IMR-90 (cell line): ENCODE data around the gene P3R3URF. TPM values are rescaled to one million over a fixed set of nuclear protein-coding genes. Genes with fewer than 3 reads are reported as not detected.

Experiments used
- ATAC-seq: fragments of 200-7000 bp; cut with Tn5 transposase; 2 replicates; pipeline ENCODE4 v1.9.1; 2020; ENCODE audit warnings: low read depth, mild to moderate bottlenecking, moderate library complexity
- BruUV-seq: library from RNA; stranded (reverse); fragments of 400-500 nt; replicated peaks from 2 replicates; lab custom pipeline; 2021; lab: Mats Ljungman, UMichigan
- CTCF ChIA-PET: fragments of 300-600 bp; formaldehyde crosslinking; extraction: SDS; loops from one replicate; lab custom pipeline; 2021; ENCODE audit warnings: antibody characterized with exemption; lab: Yijun Ruan, JAX
- POLR2A ChIA-PET: fragments of 300-600 bp; sonication (Branson Sonifier 250); formaldehyde crosslinking; loops from one replicate; lab custom pipeline; 2022; ENCODE audit warnings: antibody characterized with exemption; ENCODE audit not compliant: unreplicated experiment; lab: Charles Lee
- DNase-seq: peaks from one replicate; pipeline ENCODE4 v3.0.0; 2013
- H2AFZ ChIP-seq: replicated peaks from 2 replicates; pipeline ENCODE3; 2013; ENCODE audit warnings: low read length, mild to moderate bottlenecking; ENCODE audit not compliant: poor library complexity
- H2AK5ac ChIP-seq: 2 replicates; pipeline ENCODE4 v1.6.1; 2013; ENCODE audit warnings: low read depth, low read length, inconsistent platforms
- H2AK9ac ChIP-seq: replicated peaks from 2 replicates; pipeline ENCODE3; 2013; ENCODE audit warnings: mild to moderate bottlenecking, low read depth, low read length, moderate library complexity; ENCODE audit not compliant: poor library complexity
- H2BK120ac ChIP-seq: 2 replicates; pipeline ENCODE4 v1.6.1; 2013; ENCODE audit warnings: low read depth, low read length, inconsistent platforms
- H2BK15ac ChIP-seq: 3 replicates; pipeline ENCODE4 v1.6.1; 2013; ENCODE audit warnings: low read depth, low read length, inconsistent platforms
- H2BK20ac ChIP-seq: 2 replicates; pipeline ENCODE4 v1.6.1; 2013; ENCODE audit warnings: low read depth, mild to moderate bottlenecking, inconsistent platforms, low read length, moderate library complexity
- H2BK5ac ChIP-seq: 2 replicates; pipeline ENCODE4 v1.6.1; 2013; ENCODE audit warnings: mild to moderate bottlenecking, low read depth, low read length, inconsistent platforms; ENCODE audit not compliant: poor library complexity, severe bottlenecking
- H3K14ac ChIP-seq: replicated peaks from 2 replicates; pipeline ENCODE4 v1.6.1; 2013; ENCODE audit warnings: low read depth, low read length, inconsistent platforms
- H3K18ac ChIP-seq: 2 replicates; pipeline ENCODE4 v1.6.1; 2013; ENCODE audit warnings: low read depth, low read length, control low read depth
- H3K23ac ChIP-seq: 2 replicates; pipeline ENCODE4 v1.6.1; 2013; ENCODE audit warnings: low read depth, low read length, inconsistent platforms
- H3K27ac ChIP-seq: 2 replicates; pipeline ENCODE4 v1.5.1; 2013; ENCODE audit warnings: mild to moderate bottlenecking, control low read depth, low read length; ENCODE audit not compliant: insufficient read depth
- H3K27me3 ChIP-seq: 2 replicates; pipeline ENCODE4 v1.6.1; 2013; ENCODE audit warnings: low read length; ENCODE audit not compliant: control insufficient read depth, insufficient read depth
- H3K36me3 ChIP-seq: 2 replicates; pipeline ENCODE4 v1.6.1; 2013; ENCODE audit warnings: low read length, mixed read lengths; ENCODE audit not compliant: control insufficient read depth, insufficient read depth
- H3K4ac ChIP-seq: 2 replicates; pipeline ENCODE4 v1.6.1; 2013; ENCODE audit warnings: low read depth, low read length, inconsistent platforms
- H3K4me1 ChIP-seq: 2 replicates; pipeline ENCODE4 v1.6.1; 2013; ENCODE audit warnings: low read length, mixed read lengths; ENCODE audit not compliant: control insufficient read depth, insufficient read depth
- H3K4me2 ChIP-seq: 2 replicates; pipeline ENCODE4 v1.6.1; 2013; ENCODE audit warnings: low read depth, mild to moderate bottlenecking, control low read depth, low read length, moderate library complexity
- H3K4me3 ChIP-seq: 2 replicates; pipeline ENCODE4 v1.5.1; 2013; ENCODE audit warnings: low read depth, mild to moderate bottlenecking, control low read depth, low read length, moderate library complexity; ENCODE audit not compliant: insufficient read depth
- H3K56ac ChIP-seq: 2 replicates; pipeline ENCODE4 v1.6.1; 2013; ENCODE audit warnings: low read length, inconsistent platforms; ENCODE audit not compliant: insufficient read depth; ENCODE audit errors: extremely low read depth
- H3K79me1 ChIP-seq, 2 experiments: 2 replicates each; pipeline ENCODE4 v1.6.1; 2013; ENCODE audit warnings: low read length in 2 of 2, inconsistent platforms in 1 of 2, low read depth in 1 of 2
- H3K9ac ChIP-seq: 2 replicates; pipeline ENCODE4 v1.6.1; 2013; ENCODE audit warnings: low read depth, low read length, control low read depth
- H3K9me1 ChIP-seq: 2 replicates; pipeline ENCODE4 v1.6.1; 2013; ENCODE audit warnings: low read length, inconsistent platforms; ENCODE audit not compliant: insufficient read depth
- H3K9me3 ChIP-seq: 2 replicates; pipeline ENCODE4 v1.6.1; 2013; ENCODE audit warnings: low read length; ENCODE audit not compliant: control insufficient read depth, insufficient read depth
- H4K20me1 ChIP-seq: 2 replicates; pipeline ENCODE4 v1.6.1; 2013; ENCODE audit warnings: low read length, inconsistent platforms; ENCODE audit not compliant: insufficient read depth
- H4K5ac ChIP-seq: 2 replicates; pipeline ENCODE4 v1.6.1; 2013; ENCODE audit warnings: mild to moderate bottlenecking, low read depth, low read length, control low read depth
- H4K8ac ChIP-seq, 2 experiments: 2 replicates each; pipeline ENCODE4 v1.6.1; 2013; ENCODE audit warnings: low read depth in 2 of 2, low read length in 2 of 2, control low read depth in 1 of 2, inconsistent platforms in 1 of 2
- H4K91ac ChIP-seq: 2 replicates; pipeline ENCODE4 v1.6.1; 2013; ENCODE audit warnings: low read depth, low read length, inconsistent platforms; ENCODE audit not compliant: insufficient read depth
- BHLHE40 ChIP-seq: fragments of 150-350 bp; IDR thresholded peaks from 2 replicates; pipeline ENCODE4 v1.6.1; 2016; ENCODE audit warnings: mild to moderate bottlenecking, low read depth, low read length
- CHD1 ChIP-seq: IDR thresholded peaks from 2 replicates; pipeline ENCODE4 v1.6.1; 2012; ENCODE audit warnings: low read depth, low read length, improper control_type of control experiment
- MAFK ChIP-seq: IDR thresholded peaks from 2 replicates; pipeline ENCODE4 v1.6.1; 2012; ENCODE audit warnings: low read depth, low read length, improper control_type of control experiment
- MXI1 ChIP-seq: IDR thresholded peaks from 2 replicates; pipeline ENCODE4 v1.6.1; 2012; ENCODE audit warnings: low read depth, mild to moderate bottlenecking, low read length, moderate library complexity, borderline replicate concordance
- RFX5 ChIP-seq: IDR thresholded peaks from 2 replicates; pipeline ENCODE4 v1.8.0; 2012; ENCODE audit warnings: low read depth, mild to moderate bottlenecking, low read length, moderate library complexity
- WGBS, 2 experiments: methylation state at CpG; one replicate each; pipeline versions ENCODE4 v1.1.5 to v1.1.7; 2013; ENCODE audit warnings: missing lambda C conversion rate in 2 of 2; ENCODE audit not compliant: insufficient read length in 1 of 2; ENCODE audit errors: extremely low coverage in 2 of 2; 5-methylcytosine and 5-hydroxymethylcytosine counted together
- dilution Hi-C: fragments of 300-500 bp; cut with HindIII; formaldehyde crosslinking; loops from one replicate; pipeline ENCODE4 v1.14.3; 2018; ENCODE audit warnings: low sequenced_read_pairs; ENCODE audit not compliant: unreplicated experiment
- in situ Hi-C: fragments of 300-500 bp; cut with MboI; formaldehyde crosslinking; loops from 3 replicates; pipeline ENCODE4 v1.14.3; 2019; ENCODE audit warnings: low sequenced_read_pairs, inconsistent platforms, mixed read lengths
- intact Hi-C: fragments of 100-400 bp; cut with micrococcal nuclease; formaldehyde crosslinking; loops from 2 replicates; pipeline ENCODE4 v1.10.0; 2022
- polyA plus RNA-seq, 3 experiments: library from polyadenylated mRNA; depleted of rRNA; stranded (reverse); fragments of >200 nt; gene quantifications; 2 replicates each; pipeline ENCODE4 v1.2.3, GENCODE V29; 2012; ENCODE audit warnings: low replicate concordance in 1 of 3
- total RNA-seq: library from RNA; depleted of rRNA; stranded (reverse); fragments of >200 nt; gene quantifications from 2 replicates; pipeline ENCODE4 v1.2.3, GENCODE V29; 2012
- TF ChIP-seq, protein P1 (sequence below): fragments of 150-350 bp; IDR thresholded peaks from 2 replicates; pipeline ENCODE4 v1.6.1; 2016; ENCODE audit warnings: low read depth, mild to moderate bottlenecking, low read length, moderate library complexity, borderline replicate concordance

P3R3URF gene
- total and polyA plus RNA-seq, 2 of the 4 experiments (the other 2 are of a cell fraction), result not detected

DNA sequence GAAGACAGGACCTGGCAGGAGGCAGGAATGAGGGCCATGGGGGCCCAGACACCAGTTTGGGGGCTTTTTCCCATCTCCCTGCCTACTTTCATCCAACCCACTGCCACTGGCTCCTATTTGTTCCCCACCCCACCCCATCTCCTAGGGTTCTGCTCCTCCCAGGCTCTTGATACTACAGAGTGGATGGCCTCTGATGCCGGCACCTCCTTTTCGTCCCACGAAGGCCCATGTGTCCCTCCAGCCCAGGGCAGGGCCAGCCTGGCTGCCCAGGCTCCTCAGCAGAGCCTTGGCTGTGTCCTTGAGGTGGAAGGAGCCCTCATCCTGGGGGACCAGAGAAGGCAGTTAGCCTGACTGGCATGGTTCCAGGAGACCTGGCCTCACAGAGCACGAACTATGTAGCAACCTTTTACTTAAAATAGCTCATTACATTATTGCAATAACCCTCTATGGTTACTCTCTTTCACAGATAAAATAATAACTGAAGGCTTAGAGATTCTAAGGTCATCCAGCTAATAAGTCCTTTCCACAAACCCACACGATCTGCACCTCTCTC, 18.4 kb upstream of the P3R3URF start:
- Histone ChIP-seq H4K91ac (no peak overlapping the region), H3K14ac (no peak overlapping the region), H3K4me2 (no peak overlapping the region), H2AK9ac (no peak overlapping the region), H3K9me1 (peaks cover 28% of the 10 kb centered on the region), H3K56ac (no peak overlapping the region), H3K4ac (no peak overlapping the region), H2AFZ (no peak overlapping the region), H3K79me1 (peaks cover 14 to 56% of the 10 kb centered on the region in 2 experiments), H3K18ac (no peak overlapping the region), H2BK5ac (no peak overlapping the region), H3K4me1 (peaks cover 14% of the 10 kb centered on the region), H2BK120ac (no peak overlapping the region), H4K8ac (no peak overlapping the region), H2AK5ac (no peak overlapping the region), H3K27me3 (no peaks in the 10 kb centered on the region), H4K20me1 (peaks cover 3% of the 10 kb centered on the region; the same call in 1 of the 2 replicates), H4K5ac (no peak overlapping the region), H3K27ac (no peak overlapping the region), H2BK20ac (no peak overlapping the region), H3K23ac (no peak overlapping the region), H2BK15ac (no peak overlapping the region), H3K36me3 (peaks cover 39% of the 10 kb centered on the region), H3K9me3 (no peaks in the 10 kb centered on the region), H3K4me3 (no peak overlapping the region), H3K9ac (no peak overlapping the region)
- ChIA-PET POLR2A (no interaction called here), CTCF (no interaction called here)
- intact Hi-C loops (no loop called here), in situ Hi-C loops (no loop called here), dilution Hi-C loops (loop anchor here (25.0 kb wide), 1 partner anchor 157 kb away; no protein-coding TSS in a partner anchor)
- BruUV-seq, result no TSS peak
- ATAC-seq, result no peak
- TF ChIP-seq MXI1 (no peak), BHLHE40 (no peak), MAFK (no peak), RFX5 (no peak), CHD1 (no peak)
- TF ChIP-seq, protein P1, sequence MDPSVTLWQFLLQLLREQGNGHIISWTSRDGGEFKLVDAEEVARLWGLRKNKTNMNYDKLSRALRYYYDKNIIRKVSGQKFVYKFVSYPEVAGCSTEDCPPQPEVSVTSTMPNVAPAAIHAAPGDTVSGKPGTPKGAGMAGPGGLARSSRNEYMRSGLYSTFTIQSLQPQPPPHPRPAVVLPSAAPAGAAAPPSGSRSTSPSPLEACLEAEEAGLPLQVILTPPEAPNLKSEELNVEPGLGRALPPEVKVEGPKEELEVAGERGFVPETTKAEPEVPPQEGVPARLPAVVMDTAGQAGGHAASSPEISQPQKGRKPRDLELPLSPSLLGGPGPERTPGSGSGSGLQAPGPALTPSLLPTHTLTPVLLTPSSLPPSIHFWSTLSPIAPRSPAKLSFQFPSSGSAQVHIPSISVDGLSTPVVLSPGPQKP, result no peak
- 100% methylated on average over 1 of the region's 5 CpGs; no CpG with 5 or more reads in 1 of the 2 experiments for WGBS, 2 experiments
- DNase-seq, result no peak
